Measurements from ENCODE around the gene PREPL.

DNA sequence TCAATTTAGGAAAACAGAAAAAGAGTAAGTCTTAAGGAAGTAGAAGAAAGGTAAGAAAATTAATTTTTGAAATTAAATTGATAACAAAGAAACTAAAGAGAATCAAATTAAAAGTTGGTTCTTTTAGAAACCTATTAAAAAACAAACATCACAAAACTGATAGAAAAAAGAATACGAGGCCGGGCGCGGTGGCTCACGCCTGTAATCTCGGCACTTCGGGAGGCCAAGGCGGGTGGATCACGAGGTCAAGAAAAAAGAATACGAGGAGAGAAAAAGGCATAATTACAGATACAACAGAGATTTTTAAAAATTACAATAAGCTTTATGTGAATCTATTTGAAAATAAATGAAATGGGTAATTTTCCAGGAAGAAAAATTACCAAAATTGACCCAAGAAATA lies 11.8 kb downstream of the PREPL start:
- TF ChIP-seq EZH2 (IDR thresholded peaks at IDR 0.05; ENCODE audit: borderline replicate concordance, control insufficient read depth, low read depth, low read length) = no peak
- TF ChIP-seq, protein P1, sequence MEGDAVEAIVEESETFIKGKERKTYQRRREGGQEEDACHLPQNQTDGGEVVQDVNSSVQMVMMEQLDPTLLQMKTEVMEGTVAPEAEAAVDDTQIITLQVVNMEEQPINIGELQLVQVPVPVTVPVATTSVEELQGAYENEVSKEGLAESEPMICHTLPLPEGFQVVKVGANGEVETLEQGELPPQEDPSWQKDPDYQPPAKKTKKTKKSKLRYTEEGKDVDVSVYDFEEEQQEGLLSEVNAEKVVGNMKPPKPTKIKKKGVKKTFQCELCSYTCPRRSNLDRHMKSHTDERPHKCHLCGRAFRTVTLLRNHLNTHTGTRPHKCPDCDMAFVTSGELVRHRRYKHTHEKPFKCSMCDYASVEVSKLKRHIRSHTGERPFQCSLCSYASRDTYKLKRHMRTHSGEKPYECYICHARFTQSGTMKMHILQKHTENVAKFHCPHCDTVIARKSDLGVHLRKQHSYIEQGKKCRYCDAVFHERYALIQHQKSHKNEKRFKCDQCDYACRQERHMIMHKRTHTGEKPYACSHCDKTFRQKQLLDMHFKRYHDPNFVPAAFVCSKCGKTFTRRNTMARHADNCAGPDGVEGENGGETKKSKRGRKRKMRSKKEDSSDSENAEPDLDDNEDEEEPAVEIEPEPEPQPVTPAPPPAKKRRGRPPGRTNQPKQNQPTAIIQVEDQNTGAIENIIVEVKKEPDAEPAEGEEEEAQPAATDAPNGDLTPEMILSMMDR (IDR thresholded peaks at IDR 0.05 in 2 of 3, conservative IDR thresholded peaks at IDR 0.05 in 1 of 3; ENCODE audit: control insufficient read depth in 2 of 3, extremely low read depth in 1 of 3, insufficient read depth in 1 of 3, low read depth in 3 of 3, low read length in 3 of 3) = no peak
